IMR-90 (cell line): ENCODE measurements around the gene SYNGR4. TPM values are rescaled to one million over a fixed set of nuclear protein-coding genes. Genes with fewer than 3 reads are reported as not detected.
A peak's percentile ranks its signal among the peaks of the same experiment; 100 is the strongest.

Source experiments
- ATAC-seq: fragments of 200-7000 bp; cut with Tn5 transposase; 2 replicates; pipeline ENCODE4 v1.9.1; 2020; ENCODE audit warnings: low read depth, mild to moderate bottlenecking, moderate library complexity
- Bru-seq: library from RNA; stranded (reverse); fragments of 400-500 nt; gene quantifications from one replicate; lab custom pipeline; 2021; lab: Mats Ljungman, UMichigan
- BruChase-seq, 2 experiments: library from RNA; stranded (reverse); fragments of 400-500 nt; gene quantifications; one replicate each; lab custom pipeline; 2021; lab: Mats Ljungman, UMichigan
- BruUV-seq: library from RNA; stranded (reverse); fragments of 400-500 nt; replicated peaks from 2 replicates; lab custom pipeline; 2021; lab: Mats Ljungman, UMichigan
- CTCF ChIA-PET: fragments of 300-600 bp; formaldehyde crosslinking; extraction: SDS; loops from one replicate; lab custom pipeline; 2021; ENCODE audit warnings: antibody characterized with exemption; lab: Yijun Ruan, JAX
- POLR2A ChIA-PET: fragments of 300-600 bp; sonication (Branson Sonifier 250); formaldehyde crosslinking; loops from one replicate; lab custom pipeline; 2022; ENCODE audit warnings: antibody characterized with exemption; ENCODE audit not compliant: unreplicated experiment; lab: Charles Lee
- DNase-seq: peaks from one replicate; pipeline ENCODE4 v3.0.0; 2013
- H2AFZ ChIP-seq: replicated peaks from 2 replicates; pipeline ENCODE3; 2013; ENCODE audit warnings: low read length, mild to moderate bottlenecking; ENCODE audit not compliant: poor library complexity
- H2AK5ac ChIP-seq: 2 replicates; pipeline ENCODE4 v1.6.1; 2013; ENCODE audit warnings: low read depth, low read length, inconsistent platforms
- H2AK9ac ChIP-seq: replicated peaks from 2 replicates; pipeline ENCODE3; 2013; ENCODE audit warnings: mild to moderate bottlenecking, low read depth, low read length, moderate library complexity; ENCODE audit not compliant: poor library complexity
- H2BK120ac ChIP-seq: 2 replicates; pipeline ENCODE4 v1.6.1; 2013; ENCODE audit warnings: low read depth, low read length, inconsistent platforms
- H2BK15ac ChIP-seq: 3 replicates; pipeline ENCODE4 v1.6.1; 2013; ENCODE audit warnings: low read depth, low read length, inconsistent platforms
- H2BK20ac ChIP-seq: 2 replicates; pipeline ENCODE4 v1.6.1; 2013; ENCODE audit warnings: low read depth, mild to moderate bottlenecking, inconsistent platforms, low read length, moderate library complexity
- H2BK5ac ChIP-seq: 2 replicates; pipeline ENCODE4 v1.6.1; 2013; ENCODE audit warnings: mild to moderate bottlenecking, low read depth, low read length, inconsistent platforms; ENCODE audit not compliant: poor library complexity, severe bottlenecking
- H3K14ac ChIP-seq: replicated peaks from 2 replicates; pipeline ENCODE4 v1.6.1; 2013; ENCODE audit warnings: low read depth, low read length, inconsistent platforms
- H3K18ac ChIP-seq: 2 replicates; pipeline ENCODE4 v1.6.1; 2013; ENCODE audit warnings: low read depth, low read length, control low read depth
- H3K23ac ChIP-seq: 2 replicates; pipeline ENCODE4 v1.6.1; 2013; ENCODE audit warnings: low read depth, low read length, inconsistent platforms
- H3K27ac ChIP-seq: 2 replicates; pipeline ENCODE4 v1.5.1; 2013; ENCODE audit warnings: mild to moderate bottlenecking, control low read depth, low read length; ENCODE audit not compliant: insufficient read depth
- H3K27me3 ChIP-seq: 2 replicates; pipeline ENCODE4 v1.6.1; 2013; ENCODE audit warnings: low read length; ENCODE audit not compliant: control insufficient read depth, insufficient read depth
- H3K36me3 ChIP-seq: 2 replicates; pipeline ENCODE4 v1.6.1; 2013; ENCODE audit warnings: low read length, mixed read lengths; ENCODE audit not compliant: control insufficient read depth, insufficient read depth
- H3K4ac ChIP-seq: 2 replicates; pipeline ENCODE4 v1.6.1; 2013; ENCODE audit warnings: low read depth, low read length, inconsistent platforms
- H3K4me1 ChIP-seq: 2 replicates; pipeline ENCODE4 v1.6.1; 2013; ENCODE audit warnings: low read length, mixed read lengths; ENCODE audit not compliant: control insufficient read depth, insufficient read depth
- H3K4me2 ChIP-seq: 2 replicates; pipeline ENCODE4 v1.6.1; 2013; ENCODE audit warnings: low read depth, mild to moderate bottlenecking, control low read depth, low read length, moderate library complexity
- H3K4me3 ChIP-seq: 2 replicates; pipeline ENCODE4 v1.5.1; 2013; ENCODE audit warnings: low read depth, mild to moderate bottlenecking, control low read depth, low read length, moderate library complexity; ENCODE audit not compliant: insufficient read depth
- H3K56ac ChIP-seq: 2 replicates; pipeline ENCODE4 v1.6.1; 2013; ENCODE audit warnings: low read length, inconsistent platforms; ENCODE audit not compliant: insufficient read depth; ENCODE audit errors: extremely low read depth
- H3K79me1 ChIP-seq, 2 experiments: 2 replicates each; pipeline ENCODE4 v1.6.1; 2013; ENCODE audit warnings: low read length in 2 of 2, inconsistent platforms in 1 of 2, low read depth in 1 of 2
- H3K9ac ChIP-seq: 2 replicates; pipeline ENCODE4 v1.6.1; 2013; ENCODE audit warnings: low read depth, low read length, control low read depth
- H3K9me1 ChIP-seq: 2 replicates; pipeline ENCODE4 v1.6.1; 2013; ENCODE audit warnings: low read length, inconsistent platforms; ENCODE audit not compliant: insufficient read depth
- H3K9me3 ChIP-seq: 2 replicates; pipeline ENCODE4 v1.6.1; 2013; ENCODE audit warnings: low read length; ENCODE audit not compliant: control insufficient read depth, insufficient read depth
- H4K20me1 ChIP-seq: 2 replicates; pipeline ENCODE4 v1.6.1; 2013; ENCODE audit warnings: low read length, inconsistent platforms; ENCODE audit not compliant: insufficient read depth
- H4K5ac ChIP-seq: 2 replicates; pipeline ENCODE4 v1.6.1; 2013; ENCODE audit warnings: mild to moderate bottlenecking, low read depth, low read length, control low read depth
- H4K8ac ChIP-seq, 2 experiments: 2 replicates each; pipeline ENCODE4 v1.6.1; 2013; ENCODE audit warnings: low read depth in 2 of 2, low read length in 2 of 2, control low read depth in 1 of 2, inconsistent platforms in 1 of 2
- H4K91ac ChIP-seq: 2 replicates; pipeline ENCODE4 v1.6.1; 2013; ENCODE audit warnings: low read depth, low read length, inconsistent platforms; ENCODE audit not compliant: insufficient read depth
- BHLHE40 ChIP-seq: fragments of 150-350 bp; IDR thresholded peaks from 2 replicates; pipeline ENCODE4 v1.6.1; 2016; ENCODE audit warnings: mild to moderate bottlenecking, low read depth, low read length
- CEBPB ChIP-seq: IDR thresholded peaks from 2 replicates; pipeline ENCODE4 v1.6.1; 2012; ENCODE audit warnings: low read depth, low read length, improper control_type of control experiment
- CHD1 ChIP-seq: IDR thresholded peaks from 2 replicates; pipeline ENCODE4 v1.6.1; 2012; ENCODE audit warnings: low read depth, low read length, improper control_type of control experiment
- CTCF ChIP-seq: conservative IDR thresholded peaks from 2 replicates; pipeline ENCODE4 v1.5.1; 2012; ENCODE audit warnings: mild to moderate bottlenecking, low read depth, low read length, improper control_type of control experiment
- ELK1 ChIP-seq: fragments of 150-350 bp; IDR thresholded peaks from 2 replicates; pipeline ENCODE4 v1.6.1; 2016; ENCODE audit warnings: low read depth, mild to moderate bottlenecking, low read length, moderate library complexity, borderline replicate concordance
- FOS ChIP-seq: fragments of 150-350 bp; IDR thresholded peaks from 2 replicates; pipeline ENCODE4 v1.6.1; 2016; ENCODE audit warnings: low read depth, low read length
- MAFK ChIP-seq: IDR thresholded peaks from 2 replicates; pipeline ENCODE4 v1.6.1; 2012; ENCODE audit warnings: low read depth, low read length, improper control_type of control experiment
- MAZ ChIP-seq: IDR thresholded peaks from 2 replicates; pipeline ENCODE4 v1.6.1; 2012; ENCODE audit warnings: low read depth, mild to moderate bottlenecking, low read length, improper control_type of control experiment, moderate library complexity, borderline replicate concordance
- MXI1 ChIP-seq: IDR thresholded peaks from 2 replicates; pipeline ENCODE4 v1.6.1; 2012; ENCODE audit warnings: low read depth, mild to moderate bottlenecking, low read length, moderate library complexity, borderline replicate concordance
- NFE2L2 ChIP-seq: fragments of 150-350 bp; IDR thresholded peaks from 2 replicates; pipeline ENCODE4 v1.6.1; 2016; ENCODE audit warnings: low read depth, mild to moderate bottlenecking, low read length
- POLR2A ChIP-seq: IDR thresholded peaks from 2 replicates; pipeline ENCODE4 v1.6.1; 2012; ENCODE audit warnings: mild to moderate bottlenecking, low read depth, low read length
- RAD21 ChIP-seq: IDR thresholded peaks from 2 replicates; pipeline ENCODE4 v1.6.1; 2012; ENCODE audit warnings: low read length, improper control_type of control experiment
- RFX5 ChIP-seq: IDR thresholded peaks from 2 replicates; pipeline ENCODE4 v1.8.0; 2012; ENCODE audit warnings: low read depth, mild to moderate bottlenecking, low read length, moderate library complexity
- SMC3 ChIP-seq: fragments of 150-350 bp; IDR thresholded peaks from 2 replicates; pipeline ENCODE4 v1.6.1; 2016; ENCODE audit warnings: low read depth, mild to moderate bottlenecking, antibody characterized with exemption, low read length, moderate library complexity
- whole genome bisulfite sequencing, 2 experiments: methylation state at CpG; one replicate each; pipeline versions ENCODE4 v1.1.5 to v1.1.7; 2013; ENCODE audit warnings: missing lambda C conversion rate in 2 of 2; ENCODE audit not compliant: insufficient read length in 1 of 2; ENCODE audit errors: extremely low coverage in 2 of 2; 5-methylcytosine and 5-hydroxymethylcytosine counted together
- dilution Hi-C: fragments of 300-500 bp; cut with HindIII; formaldehyde crosslinking; loops from one replicate; pipeline ENCODE4 v1.14.3; 2018; ENCODE audit warnings: low sequenced_read_pairs; ENCODE audit not compliant: unreplicated experiment
- in situ Hi-C: fragments of 300-500 bp; cut with MboI; formaldehyde crosslinking; loops from 3 replicates; pipeline ENCODE4 v1.14.3; 2019; ENCODE audit warnings: low sequenced_read_pairs, inconsistent platforms, mixed read lengths
- intact Hi-C: fragments of 100-400 bp; cut with micrococcal nuclease; formaldehyde crosslinking; loops from 2 replicates; pipeline ENCODE4 v1.10.0; 2022
- long read RNA-seq: library from polyadenylated mRNA; unstranded; transcript quantifications from one replicate; pipeline ENCODE4 v2.0.0, GENCODE V29; 2021; ENCODE audit not compliant: unreplicated experiment
- polyA plus RNA-seq, 3 experiments: library from polyadenylated mRNA; depleted of rRNA; stranded (reverse); fragments of >200 nt; gene quantifications; 2 replicates each; pipeline ENCODE4 v1.2.3, GENCODE V29; 2012; ENCODE audit warnings: low replicate concordance in 1 of 3
- total RNA-seq: library from RNA; depleted of rRNA; stranded (reverse); fragments of >200 nt; gene quantifications from 2 replicates; pipeline ENCODE4 v1.2.3, GENCODE V29; 2012; rRNA removed

Gene SYNGR4
- total RNA-seq (not detected in 2 replicates), polyA plus RNA-seq (2012; rRNA removed) (not detected in 2 replicates), Bru-seq, nascent RNA (not detected), BruChase-seq, experiment 1, labeled RNA remaining after a 6-hour chase (not detected), BruChase-seq, experiment 2, labeled RNA remaining after a 2-hour chase (not detected)
- 0.08 TPM in 1 of 2 replicates, not detected in the other for polyA plus RNA-seq (2012; cell fraction: cytosol; rRNA removed)
- not detected in 2 replicates for polyA plus RNA-seq (2012; cell fraction: nucleus; rRNA removed; ENCODE audit: low replicate concordance)
- long read RNA-seq: 0 reads

- no peaks in the 10 kb centered on the region for H3K9me3 ChIP-seq
- H3K23ac ChIP-seq: peak within 1 kb of the TSS; percentile 45
- H3K4me3 ChIP-seq: peak within 1 kb of the TSS; percentile 42
- no peaks in the 10 kb centered on the region; the same call in 1 of the 2 replicates for H3K9me1 ChIP-seq
- dilution Hi-C loops (no loop called here), intact Hi-C loops (no loop called here), in situ Hi-C loops (no loop called here)
- H2BK120ac ChIP-seq: peak within 1 kb of the TSS; percentile 10; the same call in 1 of the 2 replicates
- peak within 1 kb of the TSS; percentile 88 for H4K91ac ChIP-seq
- ChIA-PET CTCF (interaction anchor here (0.5 to 0.8 kb wide), 3 partner anchors 9 to 39 kb away, joined by 3 to 4 read pairs (median 3); partner anchors contain the start of gene KDELR1), POLR2A (interaction anchor here (0.6 kb wide), 1 partner anchor 31 kb away, joined by 3 read pairs; no protein-coding TSS in a partner anchor)
- H2BK5ac ChIP-seq: peak within 1 kb of the TSS; percentile 69
- H4K20me1 ChIP-seq: no peaks in the 10 kb centered on the region
- no peaks in the 10 kb centered on the region for H3K4me1 ChIP-seq
- no peaks in the 10 kb centered on the region for H3K36me3 ChIP-seq
- H3K79me1 ChIP-seq: peaks cover 0 to 7% of the 10 kb centered on the region in 2 experiments; a peak in 1 of 4 replicates
- H3K14ac ChIP-seq: peak within 1 kb of the TSS; percentile 95
- BruUV-seq: no TSS peak
- peak within 1 kb of the TSS; percentile 79 for H3K4me2 ChIP-seq
- peak within 1 kb of the TSS; percentile 95 to 99 for H4K8ac ChIP-seq
- WGBS, 2 experiments: 0% methylated on average over 9 of the region's 59 CpGs; no CpG with 5 or more reads in 1 of the 2 experiments
- H2AK5ac ChIP-seq: peak within 1 kb of the TSS; percentile 97
- ATAC-seq: peak; percentile 96
- no peaks in the 10 kb centered on the region for H3K27me3 ChIP-seq
- peak within 1 kb of the TSS; percentile 31; the same call in 2 of the 3 replicates for H2BK15ac ChIP-seq
- H2AK9ac ChIP-seq: peak within 1 kb of the TSS; percentile 96
- peak within 1 kb of the TSS; percentile 76 for H4K5ac ChIP-seq
- peak within 1 kb of the TSS; percentile 97 for H2AFZ ChIP-seq
- H2BK20ac ChIP-seq: no peak within 1 kb of the TSS
- peak within 1 kb of the TSS; percentile 64 for H3K27ac ChIP-seq
- peak within 1 kb of the TSS; percentile 89 for H3K4ac ChIP-seq
- H3K18ac ChIP-seq: peak within 1 kb of the TSS; percentile 8
- peak within 1 kb of the TSS; percentile 77 for H3K56ac ChIP-seq
- DNase-seq: peak; percentile 99
- H3K9ac ChIP-seq: peak within 1 kb of the TSS; percentile 67
- peak; percentile 23; the same call in 1 of the 2 replicates for TF ChIP-seq MAFK
- TF ChIP-seq MXI1: peak; percentile 64; the same call in 1 of the 2 replicates
- TF ChIP-seq RAD21: no peak
- TF ChIP-seq CEBPB: no peak
- TF ChIP-seq CHD1: no peak
- peak; percentile 95; the same call in 1 of the 2 replicates for TF ChIP-seq MAZ
- no peak for TF ChIP-seq NFE2L2
- no peak for TF ChIP-seq FOS
- no peak for TF ChIP-seq RFX5
- TF ChIP-seq SMC3: no peak
- no peak for TF ChIP-seq CTCF
- peak; percentile 87 for TF ChIP-seq BHLHE40
- TF ChIP-seq POLR2A: peak; percentile 39; the same call in 1 of the 2 replicates
- no peak for TF ChIP-seq ELK1
Observed at GRCh38 chr19:48363810-48364597, at the start of gene SYNGR4, which contains the start of gene TMEM143. Gene SYNGR4, plus strand, starts transcription at chr19:48364367. Its CDS starts 1,476 bp downstream, at chr19:48365843. Gene TMEM143, minus strand, starts transcription at chr19:48363940. Its CDS starts 20 bp downstream, at chr19:48363920.
